ENCODE data around the gene LIMCH1. TPM values are rescaled to one million over a fixed set of nuclear protein-coding genes. Genes with fewer than 3 reads are reported as not detected.

Gene LIMCH1
- total and polyA plus RNA-seq, 7 donors = 0.46 to 26.0 (median 6.7) TPM

- no peak for DNase-seq
- 33 to 80% methylated on average over 1 of the region's 1 CpG for WGBS, 2 donors
- H3K9me3 ChIP-seq = no peaks in the 10 kb centered on the region
- TF ChIP-seq POLR2A (IDR thresholded peaks at IDR 0.05) = no peak
- no peak for TF ChIP-seq POLR2AphosphoS5 (IDR thresholded peaks at IDR 0.05)
- no peak for TF ChIP-seq CTCF (IDR thresholded peaks at IDR 0.05)
- no peak for TF ChIP-seq EP300 (IDR thresholded peaks at IDR 0.05)
- H3K4me1 ChIP-seq = peaks cover 0 to 51% (median 30%) of the 10 kb centered on the region in 4 donors
- H3K36me3 ChIP-seq = no peaks in the 10 kb centered on the region
- peak overlapping the region; percentile 69 to 86 (median 80) for H3K27ac ChIP-seq
- H3K4me3 ChIP-seq = no peak overlapping the region
- no peaks in the 10 kb centered on the region for H3K27me3 ChIP-seq
- intact Hi-C loops (cut with DNase I) = loop anchor here (5.0 kb wide), 1 partner anchor 249 kb away; no protein-coding TSS in a partner anchor
Measured at GRCh38 chr4:41611124-41611838, 73.3 kb downstream of the LIMCH1 start.

GRCh38 chr4:41611881-41612871 lies 74.2 kb downstream of the LIMCH1 start:
- H3K4me1 ChIP-seq = peaks cover 0 to 51% (median 30%) of the 10 kb centered on the region in 4 donors
- no peaks in the 10 kb centered on the region for H3K9me3 ChIP-seq
- peak overlapping the region; percentile 69 to 86 (median 80) for H3K27ac ChIP-seq
- H3K4me3 ChIP-seq = peak overlapping the region in 2 of 4 donors; percentile 41 to 42
- no peaks in the 10 kb centered on the region for H3K36me3 ChIP-seq
- intact Hi-C loops (cut with DNase I) = loop anchor here (2.0 to 5.0 kb wide), 2 partner anchors 69 to 250 kb away; no protein-coding TSS in a partner anchor
- 13 to 52% methylated on average over 14 of the region's 14 CpGs for WGBS, 2 donors
- TF ChIP-seq POLR2AphosphoS5 (IDR thresholded peaks at IDR 0.05) = peak in 3 of 4 donors; percentile 21 to 65 (median 32)
- TF ChIP-seq POLR2A (IDR thresholded peaks at IDR 0.05) = no peak
- DNase-seq = peak; percentile 79
- H3K27me3 ChIP-seq = no peaks in the 10 kb centered on the region

- peak overlapping the region; percentile 7 to 42 (median 36) for H3K4me3 ChIP-seq
- intact Hi-C loops (cut with DNase I) = loop anchor here (2.0 to 5.0 kb wide), 2 partner anchors 71 to 251 kb away; no protein-coding TSS in a partner anchor
- TF ChIP-seq POLR2A (IDR thresholded peaks at IDR 0.05) (no peak), EP300 (IDR thresholded peaks at IDR 0.05) (no peak), CTCF (IDR thresholded peaks at IDR 0.05) (no peak), POLR2AphosphoS5 (IDR thresholded peaks at IDR 0.05) (no peak)
Measured at GRCh38 chr4:41613386-41613785, 75.4 kb downstream of the LIMCH1 start.

GRCh38 chr4:41613821-41614220 lies 75.9 kb downstream of the LIMCH1 start:
- intact Hi-C loops (cut with DNase I) = loop anchor here (2.0 to 5.0 kb wide), 2 partner anchors 71 to 252 kb away; no protein-coding TSS in a partner anchor
- H3K4me3 ChIP-seq = peak overlapping the region; percentile 7 to 42 (median 36)
- peaks cover 0 to 50% (median 30%) of the 10 kb centered on the region in 4 donors for H3K4me1 ChIP-seq
- peak overlapping the region; percentile 36 to 86 (median 80) for H3K27ac ChIP-seq
- WGBS, 2 donors = 19 to 68% methylated on average over 1 of the region's 1 CpG
- no peaks in the 10 kb centered on the region for H3K36me3 ChIP-seq
- no peak for DNase-seq
- TF ChIP-seq CTCF (IDR thresholded peaks at IDR 0.05) (no peak), EP300 (IDR thresholded peaks at IDR 0.05) (peak in 3 of 4 donors; percentile 32 to 63 (median 57)), POLR2A (IDR thresholded peaks at IDR 0.05) (no peak), POLR2AphosphoS5 (IDR thresholded peaks at IDR 0.05) (peak; percentile 34 to 79 (median 73))
- H3K9me3 ChIP-seq = no peaks in the 10 kb centered on the region
- H3K27me3 ChIP-seq = no peaks in the 10 kb centered on the region

More at GRCh38 chr4:41613386-41613785, 75.4 kb downstream of the LIMCH1 start:
- DNase-seq = no peak
- H3K27me3 ChIP-seq = no peaks in the 10 kb centered on the region
- 54 to 65% methylated on average over 15 of the region's 15 CpGs for WGBS, 2 donors
- H3K9me3 ChIP-seq = no peaks in the 10 kb centered on the region
- H3K36me3 ChIP-seq = no peaks in the 10 kb centered on the region
- H3K27ac ChIP-seq = peak overlapping the region; percentile 69 to 86 (median 80)
- peaks cover 0 to 51% (median 30%) of the 10 kb centered on the region in 4 donors for H3K4me1 ChIP-seq
